GM12878 (cell line): ENCODE results near the gene DCDC2. TPM values are rescaled to one million over a fixed set of nuclear protein-coding genes. Genes with fewer than 3 reads are reported as not detected.

ENCODE experiments used
- ATAC-seq: fragments of 200-7000 bp; cut with Tn5 transposase; 3 replicates; pipeline ENCODE4 v1.9.1; 2020; ENCODE audit warnings: mild to moderate bottlenecking, moderate library complexity
- BruUV-seq: library from RNA; stranded (reverse); fragments of 400-500 nt; replicated peaks from 2 replicates; lab custom pipeline; 2021; lab: Mats Ljungman, UMichigan
- CTCF ChIA-PET: fragments of 300-600 bp; sonication (Branson Sonifier 250); formaldehyde crosslinking; extraction: SDS; loops from one replicate; lab custom pipeline; 2021; ENCODE audit warnings: inconsistent platforms; lab: Yijun Ruan, JAX
- POLR2A ChIA-PET: fragments of 350-600 bp; formaldehyde crosslinking; extraction: SDS; loops from one replicate; lab custom pipeline; 2021; ENCODE audit warnings: inconsistent platforms; lab: Charles Lee
- RAD21 ChIA-PET: fragments of 300-600 bp; sonication (Branson Sonifier 250); formaldehyde crosslinking; loops from one replicate; lab custom pipeline; 2023; ENCODE audit warnings: antibody characterized with exemption; ENCODE audit not compliant: unreplicated experiment; lab: Charles Lee
- SMC1A ChIA-PET: fragments of 300-600 bp; sonication (Branson Sonifier 250); formaldehyde crosslinking; loops from one replicate; lab custom pipeline; 2023; ENCODE audit not compliant: unreplicated experiment, uncharacterized antibody; lab: Charles Lee
- DNase-seq: peaks from one replicate; pipeline ENCODE4 v3.0.0-alpha.2; 2011; ENCODE audit warnings: low read depth, low spot score
- FAIRE-seq: peaks from 3 replicates; lab custom pipeline; 2011; peaks lifted over from hg19 to GRCh38; lab: Jason Lieb, UNC
- H2AFZ ChIP-seq: 2 replicates; pipeline ENCODE4 v1.6.0; 2011; ENCODE audit warnings: low read depth, low read length, control low read depth; ENCODE audit not compliant: control insufficient read depth
- H3K27ac ChIP-seq: 2 replicates; pipeline ENCODE4 v1.5.1; 2011; ENCODE audit warnings: control low read depth; ENCODE audit not compliant: control insufficient read depth, insufficient read depth
- H3K27me3 ChIP-seq, 2 experiments: replicated peaks in 1 of 2; 2 replicates each; pipeline versions ENCODE4 v1.6.0 to v1.6.1; 2011; ENCODE audit warnings: low read length in 1 of 2; ENCODE audit not compliant: control insufficient read depth in 2 of 2, insufficient read depth in 2 of 2
- H3K36me3 ChIP-seq, 2 experiments: 2 replicates each; pipeline ENCODE4 v1.5.1; 2011; ENCODE audit warnings: low read length in 1 of 2; ENCODE audit not compliant: control insufficient read depth in 2 of 2, insufficient read depth in 2 of 2
- H3K4me1 ChIP-seq: 2 replicates; pipeline ENCODE4 v1.6.1; 2011; ENCODE audit warnings: mild to moderate bottlenecking, low read length, moderate library complexity, mixed read lengths; ENCODE audit not compliant: control insufficient read depth, insufficient read depth
- H3K4me2 ChIP-seq: 2 replicates; pipeline ENCODE4 v1.6.0; 2011; ENCODE audit warnings: control low read depth; ENCODE audit not compliant: control insufficient read depth, insufficient read depth
- H3K4me3 ChIP-seq: fragments of 200-600 bp; sonication (generic); 2 replicates; pipeline ENCODE4 v1.5.1; 2016
- H3K79me2 ChIP-seq: 2 replicates; pipeline ENCODE4 v1.6.0; 2011; ENCODE audit warnings: low read length; ENCODE audit not compliant: control insufficient read depth, insufficient read depth
- H3K9ac ChIP-seq: 2 replicates; pipeline ENCODE4 v1.8.0; 2011; ENCODE audit warnings: low read length, control low read depth, mixed read lengths; ENCODE audit not compliant: control insufficient read depth, insufficient read depth
- H3K9me3 ChIP-seq: replicated peaks from 3 replicates; pipeline ENCODE4 v1.5.1; 2011; ENCODE audit warnings: mild to moderate bottlenecking, low read length; ENCODE audit not compliant: control insufficient read depth, insufficient read depth
- H4K20me1 ChIP-seq: 2 replicates; pipeline ENCODE4 v1.6.0; 2011; ENCODE audit not compliant: control insufficient read depth, insufficient read depth
- CBX3 ChIP-seq: fragments of 200-600 bp; sonication (generic); IDR thresholded peaks from 2 replicates; pipeline ENCODE4 v1.6.1; 2016; ENCODE audit warnings: low read depth, borderline replicate concordance
- CEBPZ ChIP-seq: fragments of 150-350 bp; IDR thresholded peaks from 2 replicates; pipeline ENCODE4 v1.6.1; 2016; ENCODE audit warnings: low read depth, low read length
- CHD4 ChIP-seq: fragments of 200-600 bp; sonication (generic); IDR thresholded peaks from 2 replicates; pipeline ENCODE4 v1.6.1; 2016; ENCODE audit warnings: mild to moderate bottlenecking
- EZH2 ChIP-seq: IDR thresholded peaks from 2 replicates; pipeline ENCODE4 v1.6.1; 2012; ENCODE audit warnings: low read depth, mild to moderate bottlenecking, control low read depth, inconsistent platforms, low read length, borderline replicate concordance; ENCODE audit not compliant: control insufficient read depth
- FOS ChIP-seq: IDR thresholded peaks from 3 replicates; pipeline ENCODE4 v1.6.1; 2011; ENCODE audit warnings: borderline replicate concordance; ENCODE audit not compliant: insufficient read length; ENCODE audit errors: extremely low read depth
- FOXK2 ChIP-seq: fragments of 450-650 bp; IDR thresholded peaks from 2 replicates; pipeline ENCODE4 v1.6.1; 2017; ENCODE audit warnings: mild to moderate bottlenecking, moderate library complexity
- GABPA ChIP-seq: IDR thresholded peaks from 2 replicates; pipeline ENCODE4 v1.6.1; 2014; ENCODE audit warnings: antibody characterized with exemption, low read depth, mild to moderate bottlenecking, inconsistent platforms
- IRF5 ChIP-seq: fragments of 450-650 bp; IDR thresholded peaks from 2 replicates; pipeline ENCODE4 v1.6.1; 2017; ENCODE audit warnings: borderline replicate concordance
- NBN ChIP-seq: fragments of 450-650 bp; IDR thresholded peaks from 2 replicates; pipeline ENCODE4 v1.6.1; 2016
- NR2C2 ChIP-seq: IDR thresholded peaks from 2 replicates; pipeline ENCODE4 v1.6.1; 2011; ENCODE audit warnings: borderline replicate concordance, low read depth; ENCODE audit not compliant: control insufficient read depth, insufficient read length
- PAX8 ChIP-seq: fragments of 450-650 bp; IDR thresholded peaks from 2 replicates; pipeline ENCODE4 v1.6.1; 2017; ENCODE audit warnings: mild to moderate bottlenecking, moderate library complexity
- POLR2A ChIP-seq: IDR thresholded peaks from 2 replicates; pipeline ENCODE4 v1.6.1; 2011; ENCODE audit warnings: low read depth, mild to moderate bottlenecking, low read length
- RAD51 ChIP-seq: fragments of 450-650 bp; IDR thresholded peaks from 2 replicates; pipeline ENCODE4 v1.6.1; 2016; ENCODE audit warnings: moderate library complexity, mild to moderate bottlenecking, inconsistent platforms
- SMARCA5 ChIP-seq: fragments of 450-650 bp; IDR thresholded peaks from 2 replicates; pipeline ENCODE4 v1.6.1; 2017; ENCODE audit warnings: mild to moderate bottlenecking
- ZNF207 ChIP-seq: fragments of 450-650 bp; IDR thresholded peaks from 2 replicates; pipeline ENCODE4 v1.6.1; 2014; ENCODE audit warnings: antibody characterized with exemption, mild to moderate bottlenecking, borderline replicate concordance
- ZNF24 ChIP-seq: fragments of 450-650 bp; IDR thresholded peaks from 2 replicates; pipeline ENCODE4 v1.6.1; 2017; ENCODE audit warnings: antibody characterized with exemption, mild to moderate bottlenecking
- WGBS: methylation state at CpG from one replicate; pipeline ENCODE4 v1.1.6; 2016; ENCODE audit warnings: low lambda C conversion rate; ENCODE audit not compliant: insufficient replicate concordance, insufficient coverage; ENCODE audit errors: missing lambda C conversion rate; 5-methylcytosine and 5-hydroxymethylcytosine counted together
- in situ Hi-C: fragments of 300-500 bp; cut with MboI; formaldehyde crosslinking; loops from 9 replicates; pipeline ENCODE4 v1.14.3; 2018; ENCODE audit warnings: mixed read lengths
- intact Hi-C: fragments of 100-400 bp; cut with micrococcal nuclease; formaldehyde crosslinking; loops from one replicate; pipeline ENCODE4 v1.14.2; 2022; ENCODE audit not compliant: unreplicated experiment
- polyA plus RNA-seq, 11 experiments: library from polyadenylated mRNA; depleted of rRNA in 4 of 11; unstranded in 6 of 11; stranded (reverse) in 5 of 11; fragments of >200 nt; fragmentation: Nextera tagmentation in 4 of 11; fragmentation: Illumina TruSeq in 1 of 11; extraction: Ambion mirVana in 4 of 11; extraction: Trizol in 1 of 11; gene quantifications; 1 replicate in 1 of 11; 2 replicates in 10 of 11; pipeline versions ENCODE4 v1.2.1 to v1.2.3, GENCODE V29; 2011 to 2016; ENCODE audit warnings: inconsistent platforms in 2 of 11, missing spikeins in 2 of 11, low read depth in 1 of 11
- total RNA-seq, 4 experiments: library from RNA; depleted of rRNA in 3 of 4; stranded (reverse); fragments of >200 nt in 3 of 4; fragmentation: Illumina TruSeq in 1 of 4; extraction: Trizol in 1 of 4; gene quantifications; 2 replicates each; pipeline versions ENCODE4 v1.2.1 to v1.2.3, GENCODE V29; 2013 to 2021
- TF ChIP-seq, protein P1 (sequence below): fragments of 450-650 bp; IDR thresholded peaks from 2 replicates; pipeline ENCODE4 v1.6.1; 2017; ENCODE audit warnings: mild to moderate bottlenecking, low read depth, inconsistent platforms; ENCODE audit not compliant: poor library complexity, severe bottlenecking

The DCDC2 gene
- total and polyA plus RNA-seq, 10 of the 15 experiments (the other 5 are each of a cell fraction or from before 2014, with no cell fraction given) = under 0.01 to 0.03 TPM; not detected in 8

- Histone ChIP-seq H4K20me1 (no peaks in the 10 kb centered on the region), H3K27me3 (peaks cover 0 to 2% of the 10 kb centered on the region in 2 experiments; a peak in 1 of 4 replicates), H3K9ac (no peak overlapping the region), H3K9me3 (no peaks in the 10 kb centered on the region), H2AFZ (no peak overlapping the region), H3K4me1 (no peaks in the 10 kb centered on the region; the same call in 1 of the 2 replicates), H3K4me2 (no peak overlapping the region), H3K36me3 (no peaks in the 10 kb centered on the region), H3K27ac (no peak overlapping the region), H3K79me2 (no peaks in the 10 kb centered on the region), H3K4me3 (no peak overlapping the region)
- no TSS peak for BruUV-seq
- ATAC-seq = no peak
- no peak for DNase-seq
- intact Hi-C loops = loop anchor here (5.0 kb wide), 1 partner anchor 288 kb away; no protein-coding TSS in a partner anchor
- FAIRE-seq = no peak
- SMC1A ChIA-PET = no interaction called here
- in situ Hi-C loops = no loop called here
- CTCF ChIA-PET = interaction anchor here (1.3 kb wide), 1 partner anchor 106 kb away, joined by 3 read pairs; no protein-coding TSS in a partner anchor
- RAD21 ChIA-PET = no interaction called here
- POLR2A ChIA-PET = no interaction called here
- WGBS = 60% methylated on average over 4 of the region's 4 CpGs
- TF ChIP-seq NR2C2 (no peak), EZH2 (no peak), ZNF24 (no peak), NBN (no peak), CEBPZ (no peak), IRF5 (no peak), FOXK2 (no peak), CBX3 (no peak), SMARCA5 (no peak), FOS (no peak), RAD51 (no peak), PAX8 (no peak), POLR2A (no peak), ZNF207 (no peak), GABPA (no peak), CHD4 (no peak)
- TF ChIP-seq, protein P1, sequence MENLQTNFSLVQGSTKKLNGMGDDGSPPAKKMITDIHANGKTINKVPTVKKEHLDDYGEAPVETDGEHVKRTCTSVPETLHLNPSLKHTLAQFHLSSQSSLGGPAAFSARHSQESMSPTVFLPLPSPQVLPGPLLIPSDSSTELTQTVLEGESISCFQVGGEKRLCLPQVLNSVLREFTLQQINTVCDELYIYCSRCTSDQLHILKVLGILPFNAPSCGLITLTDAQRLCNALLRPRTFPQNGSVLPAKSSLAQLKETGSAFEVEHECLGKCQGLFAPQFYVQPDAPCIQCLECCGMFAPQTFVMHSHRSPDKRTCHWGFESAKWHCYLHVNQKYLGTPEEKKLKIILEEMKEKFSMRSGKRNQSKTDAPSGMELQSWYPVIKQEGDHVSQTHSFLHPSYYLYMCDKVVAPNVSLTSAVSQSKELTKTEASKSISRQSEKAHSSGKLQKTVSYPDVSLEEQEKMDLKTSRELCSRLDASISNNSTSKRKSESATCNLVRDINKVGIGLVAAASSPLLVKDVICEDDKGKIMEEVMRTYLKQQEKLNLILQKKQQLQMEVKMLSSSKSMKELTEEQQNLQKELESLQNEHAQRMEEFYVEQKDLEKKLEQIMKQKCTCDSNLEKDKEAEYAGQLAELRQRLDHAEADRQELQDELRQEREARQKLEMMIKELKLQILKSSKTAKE = no peak
These were observed 2.5 kb downstream of the DCDC2 start for GRCh38 chr6:24355393-24355792.
